H1 (cell line): ENCODE data around the gene CACNA1G. TPM values are rescaled to one million over a fixed set of nuclear protein-coding genes. Genes with fewer than 3 reads are reported as not detected.
A peak's percentile ranks its signal among the peaks of the same experiment; 100 is the strongest.

ENCODE experiments used
- CTCF ChIA-PET: fragments of 300-600 bp; sonication (Branson Sonifier 250); formaldehyde crosslinking; loops from one replicate; lab custom pipeline; 2021; ENCODE audit not compliant: partially characterized antibody; lab: Charles Lee
- POLR2A ChIA-PET: fragments of 300-600 bp; sonication (Branson Sonifier 250); formaldehyde crosslinking; loops from one replicate; lab custom pipeline; 2021; ENCODE audit warnings: inconsistent platforms; ENCODE audit not compliant: partially characterized antibody; lab: Charles Lee
- DNase-seq, 2 experiments: peaks; one replicate each; pipeline versions ENCODE4 v3.0.0 to v3.0.0-alpha.2; 2010 to 2022; ENCODE audit warnings: low spot score in 2 of 2, low read depth in 1 of 2, mixed read lengths in 1 of 2
- FAIRE-seq: peaks from 2 replicates; lab custom pipeline; 2011; peaks lifted over from hg19 to GRCh38; lab: Jason Lieb, UNC
- H2AFZ ChIP-seq: 2 replicates; pipeline ENCODE4 v1.8.1; 2012; ENCODE audit warnings: low read length, inconsistent platforms
- H2AK5ac ChIP-seq: 2 replicates; pipeline ENCODE4 v1.6.1; 2013; ENCODE audit warnings: low read depth, low read length
- H2BK120ac ChIP-seq: replicated peaks from 2 replicates; pipeline ENCODE3; 2013; ENCODE audit warnings: low read depth, low read length, inconsistent platforms
- H2BK12ac ChIP-seq: 2 replicates; pipeline ENCODE4 v1.6.1; 2013; ENCODE audit warnings: low read depth, low read length
- H2BK15ac ChIP-seq: 2 replicates; pipeline ENCODE4 v1.6.1; 2013; ENCODE audit warnings: low read length
- H2BK20ac ChIP-seq: 2 replicates; pipeline ENCODE4 v1.6.1; 2013; ENCODE audit warnings: low read length
- H2BK5ac ChIP-seq: 2 replicates; pipeline ENCODE4 v1.6.1; 2013; ENCODE audit warnings: low read depth, low read length
- H3K14ac ChIP-seq: 2 replicates; pipeline ENCODE4 v1.6.1; 2013; ENCODE audit warnings: inconsistent platforms; ENCODE audit not compliant: insufficient read length
- H3K18ac ChIP-seq: 2 replicates; pipeline ENCODE4 v1.6.1; 2013; ENCODE audit warnings: low read length; ENCODE audit errors: extremely low read depth
- H3K23ac ChIP-seq: 2 replicates; pipeline ENCODE4 v1.6.1; 2013; ENCODE audit warnings: inconsistent platforms; ENCODE audit not compliant: insufficient read length
- H3K23me2 ChIP-seq: 2 replicates; pipeline ENCODE4 v1.6.1; 2013; ENCODE audit warnings: low read depth, low read length
- H3K27ac ChIP-seq: 2 replicates; pipeline ENCODE4 v1.6.1; 2011; ENCODE audit warnings: low read depth, low read length, inconsistent platforms
- H3K27me3 ChIP-seq, 4 experiments: replicated peaks in 1 of 4; 1 replicate in 1 of 4; 2 replicates in 3 of 4; pipeline versions ENCODE4 v1.6.1 to v1.8.1; 2011 to 2013; ENCODE audit warnings: low read length in 3 of 4, mild to moderate bottlenecking in 3 of 4, inconsistent platforms in 2 of 4, mixed read lengths in 2 of 4, moderate library complexity in 1 of 4; ENCODE audit not compliant: control insufficient read depth in 3 of 4, insufficient read depth in 3 of 4; ENCODE audit errors: extremely low read depth in 1 of 4
- H3K36me3 ChIP-seq, 4 experiments: 2 replicates each; pipeline versions ENCODE4 v1.6.1 to v1.8.1; 2011 to 2013; ENCODE audit warnings: mild to moderate bottlenecking in 4 of 4, low read length in 3 of 4, moderate library complexity in 2 of 4, control low read depth in 1 of 4, inconsistent platforms in 1 of 4; ENCODE audit not compliant: insufficient read depth in 4 of 4, control insufficient read depth in 2 of 4
- H3K4ac ChIP-seq: replicated peaks from 2 replicates; pipeline ENCODE3; 2013; ENCODE audit warnings: low read length, low read depth, mixed read lengths, inconsistent platforms; ENCODE audit not compliant: insufficient read length
- H3K4me1 ChIP-seq, 4 experiments: replicated peaks in 1 of 4; 1 replicate in 1 of 4; 2 replicates in 3 of 4; pipeline versions ENCODE4 v1.6.1 to v1.8.1; 2011 to 2013; ENCODE audit warnings: low read length in 3 of 4, inconsistent platforms in 2 of 4, mixed read lengths in 1 of 4; ENCODE audit not compliant: insufficient read depth in 4 of 4, control insufficient read depth in 3 of 4
- H3K4me2 ChIP-seq, 2 experiments: 2 replicates each; pipeline versions ENCODE4 v1.6.1 to v1.8.1; 2011 to 2013; ENCODE audit warnings: low read depth in 2 of 2, low read length in 2 of 2, control low read depth in 1 of 2, inconsistent platforms in 1 of 2, mild to moderate bottlenecking in 1 of 2; ENCODE audit not compliant: insufficient read depth in 1 of 2
- H3K4me3 ChIP-seq, 4 experiments: fragments of 200-600, 300-600 bp in 1 of 4; sonication (generic), shearing (Covaris generic), sonication (Bioruptor Twin) in 1 of 4; 2 replicates each; pipeline versions ENCODE4 v1.5.1 to v1.8.1; 2011 to 2016; ENCODE audit warnings: low read length in 4 of 4, low read depth in 3 of 4, control low read depth in 2 of 4, inconsistent platforms in 2 of 4, mild to moderate bottlenecking in 2 of 4, mixed read lengths in 1 of 4, moderate library complexity in 1 of 4; ENCODE audit not compliant: insufficient read depth in 2 of 4; ENCODE audit errors: extremely low read depth in 1 of 4
- H3K56ac ChIP-seq: replicated peaks from 2 replicates; pipeline ENCODE3; 2013; ENCODE audit warnings: low read depth, mild to moderate bottlenecking, mixed read lengths, low read length, inconsistent platforms; ENCODE audit not compliant: insufficient read length
- H3K79me1 ChIP-seq: 2 replicates; pipeline ENCODE4 v1.6.1; 2013; ENCODE audit warnings: low read depth, low read length, control low read depth
- H3K79me2 ChIP-seq, 2 experiments: 2 replicates each; pipeline versions ENCODE4 v1.6.1 to v1.8.1; 2012 to 2013; ENCODE audit warnings: low read length in 2 of 2, mild to moderate bottlenecking in 2 of 2, inconsistent platforms in 1 of 2; ENCODE audit not compliant: insufficient read depth in 2 of 2, control insufficient read depth in 1 of 2
- H3K9ac ChIP-seq, 4 experiments: replicated peaks in 1 of 4; 1 replicate in 1 of 4; 2 replicates in 3 of 4; pipeline versions ENCODE4 v1.6.1 to v1.8.1; 2011 to 2013; ENCODE audit warnings: low read depth in 3 of 4, low read length in 3 of 4, control low read depth in 2 of 4, mild to moderate bottlenecking in 2 of 4, moderate library complexity in 2 of 4, inconsistent platforms in 1 of 4; ENCODE audit errors: extremely low read depth in 1 of 4
- H3K9me3 ChIP-seq, 2 experiments: 2 replicates each; pipeline versions ENCODE4 v1.6.1 to v1.8.1; 2012 to 2013; ENCODE audit warnings: mild to moderate bottlenecking in 2 of 2, moderate library complexity in 2 of 2, control low read depth in 1 of 2, inconsistent platforms in 1 of 2, low read depth in 1 of 2, low read length in 1 of 2, mixed read lengths in 1 of 2; ENCODE audit not compliant: insufficient read depth in 2 of 2
- H4K20me1 ChIP-seq, 2 experiments: replicated peaks in 1 of 2; 2 replicates each; pipeline versions ENCODE3 to v1.8.1; 2011 to 2013; ENCODE audit warnings: inconsistent platforms in 2 of 2, low read length in 2 of 2, mild to moderate bottlenecking in 1 of 2; ENCODE audit not compliant: insufficient read depth in 2 of 2, control insufficient read depth in 1 of 2
- H4K5ac ChIP-seq: 2 replicates; pipeline ENCODE4 v1.6.1; 2013; ENCODE audit warnings: low read length, low read depth, mixed read lengths, inconsistent platforms; ENCODE audit not compliant: insufficient read length
- H4K8ac ChIP-seq: 2 replicates; pipeline ENCODE4 v1.8.0; 2013; ENCODE audit warnings: mild to moderate bottlenecking, moderate library complexity, low read length, inconsistent platforms; ENCODE audit not compliant: insufficient read depth; ENCODE audit errors: extremely low read depth
- H4K91ac ChIP-seq: replicated peaks from 2 replicates; pipeline ENCODE3; 2013; ENCODE audit warnings: low read length, mixed read lengths, inconsistent platforms; ENCODE audit not compliant: insufficient read length
- SP2 ChIP-seq: IDR thresholded peaks from 2 replicates; pipeline ENCODE4 v1.6.1; 2012; ENCODE audit warnings: mild to moderate bottlenecking, low read length, inconsistent platforms
- TAF7 ChIP-seq: optimal IDR thresholded peaks from 2 replicates; pipeline ENCODE3; 2011; ENCODE audit warnings: low read depth, mild to moderate bottlenecking, inconsistent platforms, low read length, moderate library complexity, borderline replicate concordance
- WGBS, 2 experiments: shearing (Covaris generic) in 1 of 2; methylation state at CpG; one replicate each; pipeline versions ENCODE4 v1.1.6 to v1.1.7; 2013 to 2015; ENCODE audit warnings: low lambda C conversion rate in 2 of 2, mixed read lengths in 2 of 2, inconsistent platforms in 1 of 2, low coverage in 1 of 2, missing lambda C conversion rate in 1 of 2; ENCODE audit not compliant: insufficient replicate concordance in 2 of 2, insufficient coverage in 1 of 2, insufficient read length in 1 of 2; ENCODE audit errors: extremely low coverage in 1 of 2, missing lambda C conversion rate in 1 of 2; 5-methylcytosine and 5-hydroxymethylcytosine counted together
- polyA plus RNA-seq, 7 experiments: library from polyadenylated mRNA; depleted of rRNA in 3 of 7; stranded (reverse) in 5 of 7; unstranded in 2 of 7; fragments of >200 nt in 5 of 7; fragments of 200-250 nt in 2 of 7; gene quantifications; 1 replicate in 5 of 7; 2 replicates in 1 of 7; 4 replicates in 1 of 7; pipeline versions ENCODE4 v1.2.1 to v1.2.3, GENCODE V29; 2011 to 2013; ENCODE audit warnings: missing spikeins in 2 of 7, mixed read lengths in 2 of 7
- total RNA-seq: library from RNA; stranded (reverse); fragmentation: NEBNext Ultra II Directional; extraction: Animal tissue kit (Norgen Biotek cat#: 25700); gene quantifications from 2 replicates; pipeline ENCODE4 v1.2.1, GENCODE V29; 2021
- TF ChIP-seq, protein P1 (sequence below), 3 experiments: IDR thresholded peaks; 1 replicate in 2 of 3; 2 replicates in 1 of 3; pipeline versions ENCODE4 v1.5.1 to v1.6.1; 2011; ENCODE audit warnings: low read length in 3 of 3, mild to moderate bottlenecking in 3 of 3, inconsistent platforms in 2 of 3, low read depth in 1 of 3, moderate library complexity in 1 of 3; ENCODE audit not compliant: insufficient read depth in 1 of 3; ENCODE audit errors: control extremely low read depth in 1 of 3
- TF ChIP-seq, protein P2 (sequence below): IDR thresholded peaks from 2 replicates; pipeline ENCODE4 v1.6.1; 2012; ENCODE audit warnings: inconsistent platforms

The CACNA1G gene
- total and polyA plus RNA-seq, 2 of the 8 experiments (the other 6 are each of a cell fraction or from before 2014, with no cell fraction given): 2.9 to 4.9 TPM

DNA sequence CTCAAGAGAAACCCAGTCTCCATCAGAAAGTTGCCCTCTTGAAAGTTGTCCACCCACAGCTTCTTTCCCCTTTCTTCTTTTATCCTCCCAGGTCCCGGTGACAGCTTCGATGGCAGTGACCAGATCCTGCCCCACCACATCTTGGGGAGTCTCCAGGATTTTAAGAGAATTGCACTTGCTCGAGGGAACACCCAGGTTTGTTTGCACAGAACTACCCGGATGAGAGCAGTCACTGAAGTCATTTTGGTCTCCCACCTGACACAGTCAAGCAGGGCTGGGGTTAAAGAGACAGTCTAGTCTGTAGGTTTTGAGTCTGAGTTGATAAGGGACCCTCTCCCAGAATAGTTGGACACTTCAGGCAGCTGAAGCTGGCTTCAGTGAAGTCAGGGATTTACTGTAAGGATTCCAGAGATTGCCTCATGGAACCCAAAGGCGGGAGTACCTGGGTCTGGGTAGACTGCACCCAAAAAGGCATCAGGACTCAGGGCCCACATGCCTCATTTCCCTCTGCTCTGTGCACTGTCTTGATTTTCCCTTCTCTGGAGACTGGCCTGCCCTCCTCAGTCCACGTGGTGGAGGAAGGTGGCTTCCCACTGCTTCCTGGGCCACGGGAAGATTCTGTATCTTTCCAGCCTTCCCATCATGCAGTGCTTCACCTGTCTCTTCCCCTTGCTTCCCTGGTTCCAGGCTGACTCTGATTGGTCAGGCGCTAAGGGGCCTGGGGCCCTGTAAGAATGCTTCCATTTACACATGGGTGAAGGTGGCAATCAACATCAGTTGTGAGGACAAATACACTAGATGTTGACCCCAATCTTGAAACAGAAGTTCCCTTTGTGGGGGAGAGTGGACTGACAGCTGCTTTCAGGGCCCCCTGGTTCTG is 42.8 kb upstream of the CACNA1G start:
- TF ChIP-seq SP2: no peak
- TF ChIP-seq, protein P1, sequence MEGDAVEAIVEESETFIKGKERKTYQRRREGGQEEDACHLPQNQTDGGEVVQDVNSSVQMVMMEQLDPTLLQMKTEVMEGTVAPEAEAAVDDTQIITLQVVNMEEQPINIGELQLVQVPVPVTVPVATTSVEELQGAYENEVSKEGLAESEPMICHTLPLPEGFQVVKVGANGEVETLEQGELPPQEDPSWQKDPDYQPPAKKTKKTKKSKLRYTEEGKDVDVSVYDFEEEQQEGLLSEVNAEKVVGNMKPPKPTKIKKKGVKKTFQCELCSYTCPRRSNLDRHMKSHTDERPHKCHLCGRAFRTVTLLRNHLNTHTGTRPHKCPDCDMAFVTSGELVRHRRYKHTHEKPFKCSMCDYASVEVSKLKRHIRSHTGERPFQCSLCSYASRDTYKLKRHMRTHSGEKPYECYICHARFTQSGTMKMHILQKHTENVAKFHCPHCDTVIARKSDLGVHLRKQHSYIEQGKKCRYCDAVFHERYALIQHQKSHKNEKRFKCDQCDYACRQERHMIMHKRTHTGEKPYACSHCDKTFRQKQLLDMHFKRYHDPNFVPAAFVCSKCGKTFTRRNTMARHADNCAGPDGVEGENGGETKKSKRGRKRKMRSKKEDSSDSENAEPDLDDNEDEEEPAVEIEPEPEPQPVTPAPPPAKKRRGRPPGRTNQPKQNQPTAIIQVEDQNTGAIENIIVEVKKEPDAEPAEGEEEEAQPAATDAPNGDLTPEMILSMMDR (IDR thresholded peaks at IDR 0.05; ENCODE audit: control extremely low read depth in 1 of 3, insufficient read depth in 1 of 3, low read depth in 1 of 3, low read length in 3 of 3): no peak
- TF ChIP-seq, protein P2, sequence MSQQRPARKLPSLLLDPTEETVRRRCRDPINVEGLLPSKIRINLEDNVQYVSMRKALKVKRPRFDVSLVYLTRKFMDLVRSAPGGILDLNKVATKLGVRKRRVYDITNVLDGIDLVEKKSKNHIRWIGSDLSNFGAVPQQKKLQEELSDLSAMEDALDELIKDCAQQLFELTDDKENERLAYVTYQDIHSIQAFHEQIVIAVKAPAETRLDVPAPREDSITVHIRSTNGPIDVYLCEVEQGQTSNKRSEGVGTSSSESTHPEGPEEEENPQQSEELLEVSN: 0 out of 2 replicates have a peak, but pooled peaks have one; percentile 46
- TF ChIP-seq TAF7: no peak
- Histone ChIP-seq H3K4ac (no peak overlapping the region), H2AFZ (0 out of 2 replicates have a peak overlapping the region, but pooled peaks have one; percentile 3), H4K5ac (no peak overlapping the region), H3K14ac (no peak overlapping the region), H4K91ac (peak overlapping the region; percentile 72), H2BK15ac (no peak overlapping the region), H3K9me3 (no peaks in the 10 kb centered on the region), H3K23ac (no peak overlapping the region), H3K4me2 (no peak overlapping the region), H2BK120ac (no peak overlapping the region), H3K79me1 (no peaks in the 10 kb centered on the region), H3K27me3 (no peaks in the 10 kb centered on the region; a peak in 1 of 7 replicates), H2BK20ac (0 out of 2 replicates have a peak overlapping the region, but pooled peaks have one; percentile 32), H4K8ac (no peak overlapping the region), H3K18ac (no peak overlapping the region), H3K4me3 (no peak overlapping the region), H3K36me3 (no peaks in the 10 kb centered on the region), H3K23me2 (no peaks in the 10 kb centered on the region), H3K4me1 (peaks cover 0 to 2% (median 0%) of the 10 kb centered on the region in 4 experiments; a peak in 2 of 7 replicates), H2AK5ac (no peak overlapping the region), H4K20me1 (no peaks in the 10 kb centered on the region), H2BK12ac (no peak overlapping the region), H3K9ac (no peak overlapping the region; a peak in 1 of 7 replicates), H2BK5ac (no peak overlapping the region), H3K79me2 (no peaks in the 10 kb centered on the region), H3K56ac (no peak overlapping the region), H3K27ac (no peak overlapping the region)
- ChIA-PET CTCF (interaction anchor here (0.9 to 2.8 kb wide), 7 partner anchors 10 to 35 kb away, joined by 3 to 12 read pairs (median 4); partner anchors contain the start of gene EPN3), POLR2A (interaction anchor here (0.7 to 1.0 kb wide), 2 partner anchors 10 to 11 kb away, joined by 3 to 4 read pairs; no protein-coding TSS in a partner anchor)
- 82% methylated on average over 8 of the region's 8 CpGs; no CpG with 5 or more reads in 1 of the 2 experiments for WGBS, 2 experiments
- DNase-seq (no peak), FAIRE-seq (no peak)
